ENCODE data around the gene HPS4. TPM values are rescaled to one million over a fixed set of nuclear protein-coding genes. Genes with fewer than 3 reads are reported as not detected.
A peak's percentile ranks its signal among the peaks of the same experiment; 100 is the strongest.
"Not testable (repeated sequence)": the region's sequence is repeated elsewhere in the genome, so short reads cannot be mapped to it uniquely, and the experiment has no call there.

The HPS4 gene
- total RNA-seq, 6 donors from 2014 or later = 22.5 to 93.2 (median 34.2) TPM

GRCh38 chr22:26416670-26417276 lies 66.8 kb downstream of the HPS4 start:
- Histone ChIP-seq H3K4me3 (no peak overlapping the region), H3K9me3 (no peaks in the 10 kb centered on the region), H3K27ac (no peak overlapping the region), H3K36me3 (no peaks in the 10 kb centered on the region), H3K27me3 (no peaks in the 10 kb centered on the region), H3K4me1 (no peaks in the 10 kb centered on the region)
- ATAC-seq (ENCODE audit: low FRiP score in 2 of 2) (peak in 1 of 2 donors; percentile 58), DNase-seq (no peak)
- no peak for TF ChIP-seq POLR2AphosphoS5 (IDR thresholded peaks at IDR 0.05)
- TF ChIP-seq, protein P1, sequence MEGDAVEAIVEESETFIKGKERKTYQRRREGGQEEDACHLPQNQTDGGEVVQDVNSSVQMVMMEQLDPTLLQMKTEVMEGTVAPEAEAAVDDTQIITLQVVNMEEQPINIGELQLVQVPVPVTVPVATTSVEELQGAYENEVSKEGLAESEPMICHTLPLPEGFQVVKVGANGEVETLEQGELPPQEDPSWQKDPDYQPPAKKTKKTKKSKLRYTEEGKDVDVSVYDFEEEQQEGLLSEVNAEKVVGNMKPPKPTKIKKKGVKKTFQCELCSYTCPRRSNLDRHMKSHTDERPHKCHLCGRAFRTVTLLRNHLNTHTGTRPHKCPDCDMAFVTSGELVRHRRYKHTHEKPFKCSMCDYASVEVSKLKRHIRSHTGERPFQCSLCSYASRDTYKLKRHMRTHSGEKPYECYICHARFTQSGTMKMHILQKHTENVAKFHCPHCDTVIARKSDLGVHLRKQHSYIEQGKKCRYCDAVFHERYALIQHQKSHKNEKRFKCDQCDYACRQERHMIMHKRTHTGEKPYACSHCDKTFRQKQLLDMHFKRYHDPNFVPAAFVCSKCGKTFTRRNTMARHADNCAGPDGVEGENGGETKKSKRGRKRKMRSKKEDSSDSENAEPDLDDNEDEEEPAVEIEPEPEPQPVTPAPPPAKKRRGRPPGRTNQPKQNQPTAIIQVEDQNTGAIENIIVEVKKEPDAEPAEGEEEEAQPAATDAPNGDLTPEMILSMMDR (IDR thresholded peaks at IDR 0.05) = no peak
- TF ChIP-seq EP300 (IDR thresholded peaks at IDR 0.05) = no peak
- TF ChIP-seq POLR2A (IDR thresholded peaks at IDR 0.05) = no peak
- 54 to 68% methylated on average over 9 of the region's 9 CpGs for WGBS, 2 donors

GRCh38 chr22:26416256-26416655 lies 67.3 kb downstream of the HPS4 start:
- Histone ChIP-seq H3K27ac (no peak overlapping the region), H3K27me3 (no peaks in the 10 kb centered on the region), H3K4me1 (no peaks in the 10 kb centered on the region), H3K36me3 (no peaks in the 10 kb centered on the region), H3K9me3 (no peaks in the 10 kb centered on the region), H3K4me3 (no peak overlapping the region)
- DNase-seq (no peak), ATAC-seq (ENCODE audit: low FRiP score in 2 of 2) (no peak)
- 55 to 70% methylated on average over 4 of the region's 4 CpGs for WGBS, 2 donors
- TF ChIP-seq POLR2AphosphoS5 (IDR thresholded peaks at IDR 0.05) = no peak
- TF ChIP-seq POLR2A (IDR thresholded peaks at IDR 0.05) = no peak
- TF ChIP-seq, protein P1 (IDR thresholded peaks at IDR 0.05) = no peak
- TF ChIP-seq EP300 (IDR thresholded peaks at IDR 0.05) = no peak

DNA sequence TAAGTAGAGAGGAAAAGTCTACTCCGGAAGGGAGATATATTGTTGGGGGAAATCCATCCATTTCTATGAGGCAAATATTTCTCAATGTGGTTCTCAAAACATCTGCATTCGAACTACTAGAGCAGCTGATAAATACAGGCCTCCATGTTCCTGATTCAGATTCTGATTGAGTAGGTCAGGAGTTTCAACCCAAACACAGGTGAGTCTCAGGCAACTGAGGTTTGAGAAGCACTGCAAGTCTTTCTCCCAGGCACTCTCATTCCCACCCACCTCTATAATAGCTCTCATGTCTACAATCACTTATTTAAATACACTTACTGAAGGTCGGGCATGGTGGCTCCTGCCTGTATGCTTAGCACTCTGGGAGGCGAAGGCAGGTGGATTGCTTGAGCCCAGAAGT lies 69.2 kb downstream of the HPS4 start:
- Histone ChIP-seq H3K36me3 (no peaks in the 10 kb centered on the region), H3K27ac (no peak overlapping the region), H3K27me3 (no peaks in the 10 kb centered on the region), H3K9me3 (no peaks in the 10 kb centered on the region), H3K4me3 (no peak overlapping the region), H3K4me1 (no peaks in the 10 kb centered on the region)
- 78 to 86% methylated on average over 4 of the region's 4 CpGs for WGBS, 2 donors
- no peak for TF ChIP-seq POLR2A (IDR thresholded peaks at IDR 0.05)
- no peak for TF ChIP-seq EP300 (IDR thresholded peaks at IDR 0.05)
- TF ChIP-seq POLR2AphosphoS5 (IDR thresholded peaks at IDR 0.05) = no peak
- TF ChIP-seq, protein P1 (IDR thresholded peaks at IDR 0.05) = no peak
- ATAC-seq (ENCODE audit: low FRiP score in 2 of 2) (no peak), DNase-seq (no peak)

- H3K27ac ChIP-seq = no peak overlapping the region
- no peak overlapping the region for H3K4me3 ChIP-seq
- no peak for ATAC-seq (ENCODE audit: low FRiP score in 2 of 2)
- WGBS, 2 donors = 76 to 84% methylated on average over 5 of the region's 5 CpGs
- no peaks in the 10 kb centered on the region for H3K27me3 ChIP-seq
- H3K9me3 ChIP-seq = no peaks in the 10 kb centered on the region
- DNase-seq = no peak
- TF ChIP-seq EP300 (IDR thresholded peaks at IDR 0.05) (no peak), POLR2AphosphoS5 (IDR thresholded peaks at IDR 0.05) (no peak), POLR2A (IDR thresholded peaks at IDR 0.05) (no peak)
- TF ChIP-seq, protein P1 (IDR thresholded peaks at IDR 0.05) = no peak
- no peaks in the 10 kb centered on the region for H3K4me1 ChIP-seq
- H3K36me3 ChIP-seq = no peaks in the 10 kb centered on the region
These were observed 73.2 kb downstream of the HPS4 start for GRCh38 chr22:26410386-26410785.

DNA sequence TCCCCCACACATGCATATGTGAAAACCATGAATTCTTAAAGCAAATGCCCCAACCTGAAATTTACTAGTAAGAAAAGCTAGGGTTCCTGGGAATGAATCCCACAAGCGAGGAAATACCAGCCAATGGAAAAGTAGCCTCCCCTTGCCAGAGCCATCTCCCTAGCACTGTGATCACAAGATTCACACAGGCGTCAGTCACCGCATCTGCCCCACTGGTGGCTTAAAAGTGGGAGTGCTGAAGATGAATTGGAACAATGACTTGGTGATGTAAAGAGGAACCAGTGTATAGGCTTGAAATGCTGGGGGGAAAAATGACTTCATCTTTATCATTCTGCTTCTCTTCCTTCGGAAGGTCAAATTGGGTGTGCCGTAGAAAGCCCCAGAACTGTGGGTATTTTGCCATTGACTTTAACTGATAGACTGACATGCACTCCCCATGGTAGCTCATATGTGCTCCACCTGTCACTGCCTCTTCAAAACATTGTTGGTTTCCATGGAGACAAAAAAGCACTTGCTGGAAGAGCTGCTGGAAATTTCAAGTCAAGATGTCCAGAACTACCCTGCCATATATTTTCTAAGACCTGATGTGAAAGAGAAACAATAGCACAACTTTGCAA lies 73.8 kb downstream of the HPS4 start:
- Histone ChIP-seq H3K9me3 (no peaks in the 10 kb centered on the region), H3K36me3 (no peaks in the 10 kb centered on the region), H3K4me1 (no peaks in the 10 kb centered on the region), H3K27ac (no peak overlapping the region), H3K4me3 (no peak overlapping the region), H3K27me3 (no peaks in the 10 kb centered on the region)
- WGBS, 2 donors = 66 to 68% methylated on average over 5 of the region's 5 CpGs
- ATAC-seq (ENCODE audit: low FRiP score in 2 of 2) (no peak), DNase-seq (no peak)
- TF ChIP-seq POLR2AphosphoS5 (IDR thresholded peaks at IDR 0.05) = no peak
- TF ChIP-seq, protein P1 (IDR thresholded peaks at IDR 0.05) = no peak
- no peak for TF ChIP-seq POLR2A (IDR thresholded peaks at IDR 0.05)
- TF ChIP-seq EP300 (IDR thresholded peaks at IDR 0.05) = no peak

GRCh38 chr22:26408562-26409220 lies 74.9 kb downstream of the HPS4 start:
- not testable (repeated sequence) for H3K9me3 ChIP-seq; H3K36me3 ChIP-seq; H3K27me3 ChIP-seq; H3K27ac ChIP-seq; ATAC-seq (ENCODE audit: low FRiP score in 2 of 2); H3K4me3 ChIP-seq; DNase-seq; H3K4me1 ChIP-seq
- WGBS, 2 donors = 86 to 92% methylated on average over 7 of the region's 7 CpGs
